Hematopoietic multipotent progenitor cell (in vitro differentiated cells): ENCODE measurements around the gene DVL2. TPM values are rescaled to one million over a fixed set of nuclear protein-coding genes. Genes with fewer than 3 reads are reported as not detected.

Experiments used
- DNase-seq, 3 donors: peaks; one replicate each; pipeline ENCODE4 v3.0.0-alpha.2; 2011 to 2015; ENCODE audit warnings: low read depth in 2 of 3, low spot score in 2 of 3
- total RNA-seq: library from RNA; depleted of rRNA; stranded (reverse); fragments of >200 nt; gene quantifications from one replicate; pipeline ENCODE4 v1.2.3, GENCODE V29; 2012

DVL2 gene
- total RNA-seq, 1 donor, result 78.6 TPM

DNA sequence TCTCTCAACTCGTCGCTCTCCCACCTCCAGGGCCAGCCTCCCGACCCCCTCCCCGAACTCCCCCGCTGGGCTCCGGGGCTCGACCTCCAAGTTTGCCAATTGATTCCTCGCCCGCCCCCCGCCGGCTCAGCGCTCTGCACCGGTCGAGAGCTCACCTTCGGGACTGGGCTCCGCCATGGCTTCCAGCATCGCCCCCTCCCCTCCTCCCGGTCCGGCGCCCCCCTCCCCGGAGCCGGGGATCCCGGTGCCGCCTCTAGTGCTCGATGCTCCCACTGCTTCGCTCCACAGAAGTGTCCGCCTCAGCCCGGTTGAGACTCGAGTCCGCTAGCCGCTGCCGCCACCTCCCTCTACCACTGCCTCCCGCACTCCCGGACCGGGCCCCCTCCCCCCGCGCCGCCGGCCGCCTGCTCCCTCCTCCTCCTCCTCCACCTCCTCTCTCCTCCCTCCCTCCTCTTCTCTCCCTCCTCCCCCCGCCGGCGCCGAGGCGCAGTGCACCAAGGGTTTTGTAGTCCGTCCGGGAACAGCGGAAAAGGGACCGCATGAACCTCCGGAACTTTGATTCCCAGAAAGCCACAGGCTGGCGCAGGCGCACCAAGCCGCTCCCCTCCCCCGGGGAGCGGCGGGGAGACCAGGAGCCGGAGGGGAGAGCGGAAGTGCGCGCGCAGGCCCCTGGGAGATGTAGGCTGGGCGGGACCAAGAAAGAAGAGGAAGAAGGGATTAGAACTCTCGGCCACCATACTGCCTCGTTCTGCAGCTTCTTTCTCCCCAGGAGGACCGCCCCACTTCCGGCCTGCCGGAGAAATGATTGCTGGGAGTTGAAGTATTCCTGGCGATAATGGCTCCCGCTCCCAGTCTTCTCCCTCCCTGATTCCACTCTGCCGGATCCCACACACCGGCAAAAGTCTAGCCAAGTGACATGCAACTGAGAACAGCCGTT lies 5.0 kb upstream of the DVL2 start, which contains the start of gene PHF23:
Gene PHF23 (minus strand): TSS at position 367 of the 937 bp plus-strand sequence. CDS start 178 bp downstream, at position 189.
- DNase-seq, result peak; percentile 96 to 99 (median 99)

- DNase-seq, result peak in 1 of 3 donors; percentile 36
Measured at GRCh38 chr17:7238420-7239090, 4.2 kb upstream of the DVL2 start.

GRCh38 chr17:7237761-7238419 lies 3.6 kb upstream of the DVL2 start:
- peak in 2 of 3 donors; percentile 68 to 70 for DNase-seq

DNA sequence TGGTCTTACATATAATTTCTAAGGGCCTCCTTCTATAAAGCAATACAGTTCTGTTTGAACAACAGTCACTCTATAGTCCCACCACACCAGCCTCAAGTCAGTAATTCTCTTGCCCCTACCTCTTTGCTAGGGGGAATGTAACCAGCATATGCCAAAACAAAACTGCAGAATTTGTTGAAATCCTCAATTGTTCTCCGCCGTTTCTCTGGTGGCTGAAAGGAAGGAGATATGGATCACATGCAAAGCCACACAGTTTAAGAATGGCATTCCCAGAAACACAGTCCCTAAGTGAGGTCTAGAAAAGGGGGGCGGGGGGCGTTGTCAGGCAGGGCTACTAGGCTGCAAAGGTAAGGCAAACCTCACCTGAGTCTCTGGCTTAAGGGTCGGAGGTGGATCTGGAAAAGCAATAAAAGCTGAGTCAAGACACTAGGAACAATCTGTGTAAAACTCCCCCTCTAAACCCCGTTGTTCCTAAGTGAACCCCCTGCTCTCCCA lies 3.0 kb upstream of the DVL2 start:
- DNase-seq, result no peak

DNA sequence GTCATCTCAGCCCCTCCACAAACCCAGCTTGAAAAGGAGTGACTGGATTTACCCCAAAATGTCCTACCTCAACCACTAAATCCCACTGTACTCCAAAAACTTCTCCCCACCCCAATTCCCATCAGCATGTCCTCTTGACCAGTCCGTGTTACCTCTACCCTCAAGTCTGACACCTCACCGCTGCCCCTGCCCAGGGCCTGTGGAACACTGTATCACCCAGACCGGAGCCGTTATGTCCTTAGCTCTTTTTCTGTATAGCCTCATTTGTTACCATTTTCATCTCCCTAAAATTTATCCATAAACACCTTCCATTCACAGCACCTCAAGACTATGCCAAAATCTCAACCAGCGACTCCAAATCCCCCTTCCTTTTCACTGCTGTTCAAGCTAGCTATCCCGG lies 2.5 kb upstream of the DVL2 start:
- no peak for DNase-seq

- no peak for DNase-seq
Measured at GRCh38 chr17:7235693-7236665, 1.7 kb upstream of the DVL2 start.

- DNase-seq, result peak in 1 of 3 donors; percentile 59
Measured at GRCh38 chr17:7233701-7234082, 625 bp downstream of the DVL2 start.

- no peak for DNase-seq
Measured at GRCh38 chr17:7232114-7232513, 2.2 kb downstream of the DVL2 start.

GRCh38 chr17:7229504-7229903 lies 4.8 kb downstream of the DVL2 start:
- no peak for DNase-seq

- DNase-seq, result no peak
Measured at GRCh38 chr17:7228920-7229319, 5.4 kb downstream of the DVL2 start.

- DNase-seq, result no peak
Measured at GRCh38 chr17:7226721-7227710, 7.3 kb downstream of the DVL2 start.

- no peak for DNase-seq
Measured at GRCh38 chr17:7225711-7226331, 8.5 kb downstream of the DVL2 start.

GRCh38 chr17:7224661-7225111 lies 9.6 kb downstream of the DVL2 start:
- DNase-seq, result no peak

GRCh38 chr17:7224110-7224509 lies 10.2 kb downstream of the DVL2 start:
- DNase-seq, result no peak

DNA sequence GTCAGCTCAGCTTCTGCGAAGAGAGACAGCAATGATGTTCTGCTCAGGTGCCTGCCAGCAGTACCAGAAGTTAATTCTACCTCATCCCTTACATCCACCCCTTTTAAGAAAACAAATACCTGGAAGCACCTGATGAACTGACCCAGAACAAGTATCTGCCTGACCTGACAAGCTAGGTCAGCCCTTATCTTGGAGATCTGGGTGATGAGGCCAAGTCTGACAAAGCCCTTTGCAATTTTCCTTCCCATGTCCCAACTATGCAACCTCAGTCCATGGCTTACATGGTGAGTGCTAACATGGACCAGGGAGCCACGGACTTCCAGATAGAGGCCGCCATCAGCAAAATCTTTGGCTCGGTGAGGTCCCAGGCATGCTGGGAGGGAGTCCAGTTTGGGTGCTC lies 10.9 kb downstream of the DVL2 start:
- no peak for DNase-seq

DNA sequence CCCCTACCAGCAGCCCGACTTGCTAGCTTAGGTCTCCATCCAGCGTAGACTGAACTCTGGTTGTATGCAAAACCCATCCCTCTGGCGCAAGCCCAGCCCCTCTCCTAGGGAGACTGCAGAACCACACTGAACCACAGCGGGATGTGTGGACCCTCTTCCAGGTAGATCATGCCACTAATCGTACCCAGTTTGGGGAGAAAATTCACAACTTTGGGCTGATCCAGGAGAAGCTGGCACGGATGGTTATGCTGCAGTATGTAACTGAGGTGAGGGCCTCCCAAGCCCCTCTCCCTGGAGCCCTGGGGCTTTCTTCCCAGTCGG lies 11.4 kb downstream of the DVL2 start:
- no peak for DNase-seq

- DNase-seq, result no peak
Measured at GRCh38 chr17:7222093-7222971, 12.0 kb downstream of the DVL2 start.
